Measurements from ENCODE around the gene CRHR1. TPM values are rescaled to one million over a fixed set of nuclear protein-coding genes. Genes with fewer than 3 reads are reported as not detected.
A peak's percentile ranks its signal among the peaks of the same experiment; 100 is the strongest.

The CRHR1 gene
- total RNA-seq, 2 experiments from 2014 or later: not detected

- ChIA-PET CTCF (interaction anchor here (1.2 to 1.7 kb wide), 4 partner anchors 9 to 213 kb away, joined by 3 to 5 read pairs (median 4); no protein-coding TSS in a partner anchor), POLR2A (no interaction called here)
- H3K4me1 Mint-ChIP-seq (ENCODE audit: low read depth): no peaks in the 10 kb centered on the region
- H3K9me3 Mint-ChIP-seq: no peaks in the 10 kb centered on the region
- H3K36me3 Mint-ChIP-seq (ENCODE audit: low read depth): no peaks in the 10 kb centered on the region
- peak; percentile 33 to 76 (median 52) for DNase-seq
- intact Hi-C loops (cut with DNase I, micrococcal nuclease): loop anchor here in 1 of 2 experiments (1.0 kb wide), 1 partner anchor 212 kb away; no protein-coding TSS in a partner anchor
- H3K4me3 Mint-ChIP-seq: no peak overlapping the region
- TF ChIP-seq, protein P1, sequence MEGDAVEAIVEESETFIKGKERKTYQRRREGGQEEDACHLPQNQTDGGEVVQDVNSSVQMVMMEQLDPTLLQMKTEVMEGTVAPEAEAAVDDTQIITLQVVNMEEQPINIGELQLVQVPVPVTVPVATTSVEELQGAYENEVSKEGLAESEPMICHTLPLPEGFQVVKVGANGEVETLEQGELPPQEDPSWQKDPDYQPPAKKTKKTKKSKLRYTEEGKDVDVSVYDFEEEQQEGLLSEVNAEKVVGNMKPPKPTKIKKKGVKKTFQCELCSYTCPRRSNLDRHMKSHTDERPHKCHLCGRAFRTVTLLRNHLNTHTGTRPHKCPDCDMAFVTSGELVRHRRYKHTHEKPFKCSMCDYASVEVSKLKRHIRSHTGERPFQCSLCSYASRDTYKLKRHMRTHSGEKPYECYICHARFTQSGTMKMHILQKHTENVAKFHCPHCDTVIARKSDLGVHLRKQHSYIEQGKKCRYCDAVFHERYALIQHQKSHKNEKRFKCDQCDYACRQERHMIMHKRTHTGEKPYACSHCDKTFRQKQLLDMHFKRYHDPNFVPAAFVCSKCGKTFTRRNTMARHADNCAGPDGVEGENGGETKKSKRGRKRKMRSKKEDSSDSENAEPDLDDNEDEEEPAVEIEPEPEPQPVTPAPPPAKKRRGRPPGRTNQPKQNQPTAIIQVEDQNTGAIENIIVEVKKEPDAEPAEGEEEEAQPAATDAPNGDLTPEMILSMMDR (IDR thresholded peaks at IDR 0.05): peak; percentile 88
- Histone ChIP-seq H3K4me3 (ENCODE audit: low read length) (no peak overlapping the region), H3K27me3 (ENCODE audit: control insufficient read depth in 1 of 2, insufficient read depth in 2 of 2, low read length in 2 of 2) (peaks cover 7% of the 10 kb centered on the region in 2 experiments), H3K27ac (ENCODE audit: low read depth in 1 of 2, low read length in 2 of 2) (no peak overlapping the region), H3K9me3 (ENCODE audit: control insufficient read depth in 1 of 2, insufficient read depth in 1 of 2, low read length in 2 of 2) (peaks cover 0 to 11% of the 10 kb centered on the region in 2 experiments), H3K4me1 (ENCODE audit: insufficient read depth, low read length) (peaks cover 9% of the 10 kb centered on the region), H3K36me3 (ENCODE audit: insufficient read depth, low read length) (no peaks in the 10 kb centered on the region)
- H3K27me3 Mint-ChIP-seq: peaks cover 29% of the 10 kb centered on the region
- no peak overlapping the region for H3K27ac Mint-ChIP-seq
- ATAC-seq (ENCODE audit: poor library complexity): peak; percentile 59
Observed at GRCh38 chr17:45852535-45853297, 68.6 kb downstream of the CRHR1 start.

- Histone ChIP-seq H3K36me3 (ENCODE audit: insufficient read depth, low read length) (no peaks in the 10 kb centered on the region), H3K4me1 (ENCODE audit: insufficient read depth, low read length) (peaks cover 9% of the 10 kb centered on the region), H3K27ac (ENCODE audit: low read depth in 1 of 2, low read length in 2 of 2) (no peak overlapping the region), H3K4me3 (ENCODE audit: low read length) (no peak overlapping the region), H3K9me3 (ENCODE audit: control insufficient read depth in 1 of 2, insufficient read depth in 1 of 2, low read length in 2 of 2) (peaks cover 0 to 11% of the 10 kb centered on the region in 2 experiments), H3K27me3 (ENCODE audit: control insufficient read depth in 1 of 2, insufficient read depth in 2 of 2, low read length in 2 of 2) (peaks cover 7 to 9% of the 10 kb centered on the region in 2 experiments)
- Mint-ChIP-seq H3K9me3 (no peaks in the 10 kb centered on the region), H3K36me3 (ENCODE audit: low read depth) (no peaks in the 10 kb centered on the region), H3K4me3 (no peak overlapping the region), H3K27ac (no peak overlapping the region), H3K4me1 (ENCODE audit: low read depth) (no peaks in the 10 kb centered on the region), H3K27me3 (peaks cover 40% of the 10 kb centered on the region)
- intact Hi-C loops (cut with DNase I, micrococcal nuclease): no loop called here
- ChIA-PET CTCF (no interaction called here), POLR2A (no interaction called here)
- DNase-seq (no peak), ATAC-seq (ENCODE audit: poor library complexity) (no peak)
- TF ChIP-seq, protein P1 (IDR thresholded peaks at IDR 0.05): no peak
Observed at GRCh38 chr17:45854209-45854608, 70.1 kb downstream of the CRHR1 start.

DNA sequence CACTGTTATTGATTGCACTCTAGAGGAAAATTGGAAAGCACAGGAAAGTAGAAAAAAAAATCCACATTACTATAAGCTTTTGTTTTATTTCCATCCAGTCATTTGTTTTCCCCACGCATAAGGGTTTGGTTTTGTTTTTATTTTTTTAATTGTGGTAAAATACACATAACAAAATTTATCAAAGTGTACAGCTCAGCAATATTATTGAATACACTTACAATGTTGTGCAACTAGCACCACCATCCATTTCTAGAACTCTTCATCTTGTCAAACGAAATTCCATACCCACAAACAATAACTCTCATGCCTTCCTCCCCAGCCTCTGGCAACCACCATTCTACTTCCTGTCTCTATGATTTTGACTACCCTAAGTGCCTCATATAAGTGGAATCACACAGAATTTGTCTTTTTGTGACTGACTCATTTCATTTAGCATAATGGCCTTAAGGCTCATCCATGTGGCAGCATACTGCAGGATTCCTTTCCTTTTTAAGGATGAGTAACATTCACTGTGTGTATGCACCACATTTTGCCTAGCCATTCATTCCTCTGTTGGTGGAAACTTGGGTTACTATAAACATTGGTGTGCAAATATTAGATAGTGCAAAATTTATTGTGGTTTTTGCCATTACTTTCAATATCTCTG, 71.7 kb downstream of the CRHR1 start:
- Mint-ChIP-seq H3K36me3 (ENCODE audit: low read depth) (no peaks in the 10 kb centered on the region), H3K9me3 (no peaks in the 10 kb centered on the region), H3K4me1 (ENCODE audit: low read depth) (no peaks in the 10 kb centered on the region), H3K27me3 (peaks cover 49% of the 10 kb centered on the region), H3K4me3 (no peak overlapping the region), H3K27ac (no peak overlapping the region)
- Histone ChIP-seq H3K27me3 (ENCODE audit: control insufficient read depth in 1 of 2, insufficient read depth in 2 of 2, low read length in 2 of 2) (peaks cover 7 to 9% of the 10 kb centered on the region in 2 experiments), H3K36me3 (ENCODE audit: insufficient read depth, low read length) (no peaks in the 10 kb centered on the region), H3K4me3 (ENCODE audit: low read length) (no peak overlapping the region), H3K4me1 (ENCODE audit: insufficient read depth, low read length) (peaks cover 9% of the 10 kb centered on the region), H3K27ac (ENCODE audit: low read depth in 1 of 2, low read length in 2 of 2) (no peak overlapping the region), H3K9me3 (ENCODE audit: control insufficient read depth in 1 of 2, insufficient read depth in 1 of 2, low read length in 2 of 2) (peaks cover 0 to 11% of the 10 kb centered on the region in 2 experiments)
- ATAC-seq (ENCODE audit: poor library complexity) (no peak), DNase-seq (no peak)
- CTCF ChIA-PET: interaction anchor here (1.5 kb wide), 1 partner anchor 24 kb away, joined by 3 read pairs; no protein-coding TSS in a partner anchor
- TF ChIP-seq, protein P1 (IDR thresholded peaks at IDR 0.05): no peak
- POLR2A ChIA-PET: interaction anchor here (0.6 kb wide), 1 partner anchor 12 kb away, joined by 3 read pairs; no protein-coding TSS in a partner anchor
- intact Hi-C loops (cut with DNase I, micrococcal nuclease): no loop called here

Data from CD4-positive, alpha-beta T cell (primary cell).